HFF-Myc (cell line): Measurements from ENCODE around the gene KCNK4.

ENCODE experiments used
- DNase-seq: peaks from one replicate; pipeline ENCODE4 v3.0.0-alpha.2; 2011; ENCODE audit warnings: low read depth; ENCODE audit errors: extremely low read depth
- H3K4me3 ChIP-seq: replicated peaks from 2 replicates; pipeline ENCODE4 v1.5.1; 2011; ENCODE audit warnings: low read depth, mild to moderate bottlenecking, control low read depth, low read length
- CTCF ChIP-seq: IDR thresholded peaks from 2 replicates; pipeline ENCODE4 v1.5.1; 2012; ENCODE audit warnings: mild to moderate bottlenecking, low read depth, low read length, control low read depth; ENCODE audit errors: missing control alignments

KCNK4 gene

GRCh38 chr11:64264371-64264852, 26.7 kb upstream of the KCNK4 start:
- no peak overlapping the region for H3K4me3 ChIP-seq
- DNase-seq, result no peak
- TF ChIP-seq CTCF, result no peak

- no peak for DNase-seq
- TF ChIP-seq CTCF, result no peak
- H3K4me3 ChIP-seq, result no peak overlapping the region
Observed at GRCh38 chr11:64265176-64266160, 25.6 kb upstream of the KCNK4 start.

- no peak overlapping the region for H3K4me3 ChIP-seq
- TF ChIP-seq CTCF, result no peak
- DNase-seq, result no peak
Observed at GRCh38 chr11:64266339-64266738, 24.8 kb upstream of the KCNK4 start.

- no peak overlapping the region for H3K4me3 ChIP-seq
- DNase-seq, result no peak
- no peak for TF ChIP-seq CTCF
Observed at GRCh38 chr11:64267207-64267945, 23.7 kb upstream of the KCNK4 start.

- no peak for DNase-seq
- TF ChIP-seq CTCF, result no peak
- H3K4me3 ChIP-seq, result peak overlapping the region; percentile 69
Observed at GRCh38 chr11:64268025-64268892, 22.8 kb upstream of the KCNK4 start.

GRCh38 chr11:64268893-64269539, 22.1 kb upstream of the KCNK4 start:
- DNase-seq, result no peak
- no peak for TF ChIP-seq CTCF
- peak overlapping the region; percentile 69 for H3K4me3 ChIP-seq
